GM12878 (cell line): Measurements from ENCODE around the gene SLC19A3. TPM values are rescaled to one million over a fixed set of nuclear protein-coding genes. Genes with fewer than 3 reads are reported as not detected.

Source experiments
- ATAC-seq: fragments of 200-7000 bp; cut with Tn5 transposase; 3 replicates; pipeline ENCODE4 v1.9.1; 2020; ENCODE audit warnings: mild to moderate bottlenecking, moderate library complexity
- BruUV-seq: library from RNA; stranded (reverse); fragments of 400-500 nt; replicated peaks from 2 replicates; lab custom pipeline; 2021; lab: Mats Ljungman, UMichigan
- CTCF ChIA-PET: fragments of 300-600 bp; sonication (Branson Sonifier 250); formaldehyde crosslinking; extraction: SDS; loops from one replicate; lab custom pipeline; 2021; ENCODE audit warnings: inconsistent platforms; lab: Yijun Ruan, JAX
- POLR2A ChIA-PET: fragments of 350-600 bp; formaldehyde crosslinking; extraction: SDS; loops from one replicate; lab custom pipeline; 2021; ENCODE audit warnings: inconsistent platforms; lab: Charles Lee
- RAD21 ChIA-PET: fragments of 300-600 bp; sonication (Branson Sonifier 250); formaldehyde crosslinking; loops from one replicate; lab custom pipeline; 2023; ENCODE audit warnings: antibody characterized with exemption; ENCODE audit not compliant: unreplicated experiment; lab: Charles Lee
- SMC1A ChIA-PET: fragments of 300-600 bp; sonication (Branson Sonifier 250); formaldehyde crosslinking; loops from one replicate; lab custom pipeline; 2023; ENCODE audit not compliant: unreplicated experiment, uncharacterized antibody; lab: Charles Lee
- DNase-seq: peaks from one replicate; pipeline ENCODE4 v3.0.0-alpha.2; 2011; ENCODE audit warnings: low read depth, low spot score
- FAIRE-seq: peaks from 3 replicates; lab custom pipeline; 2011; peaks lifted over from hg19 to GRCh38; lab: Jason Lieb, UNC
- H2AFZ ChIP-seq: 2 replicates; pipeline ENCODE4 v1.6.0; 2011; ENCODE audit warnings: low read depth, low read length, control low read depth; ENCODE audit not compliant: control insufficient read depth
- H3K27ac ChIP-seq: 2 replicates; pipeline ENCODE4 v1.5.1; 2011; ENCODE audit warnings: control low read depth; ENCODE audit not compliant: control insufficient read depth, insufficient read depth
- H3K27me3 ChIP-seq, 2 experiments: replicated peaks in 1 of 2; 2 replicates each; pipeline versions ENCODE4 v1.6.0 to v1.6.1; 2011; ENCODE audit warnings: low read length in 1 of 2; ENCODE audit not compliant: control insufficient read depth in 2 of 2, insufficient read depth in 2 of 2
- H3K36me3 ChIP-seq, 2 experiments: 2 replicates each; pipeline ENCODE4 v1.5.1; 2011; ENCODE audit warnings: low read length in 1 of 2; ENCODE audit not compliant: control insufficient read depth in 2 of 2, insufficient read depth in 2 of 2
- H3K4me1 ChIP-seq: 2 replicates; pipeline ENCODE4 v1.6.1; 2011; ENCODE audit warnings: mild to moderate bottlenecking, low read length, moderate library complexity, mixed read lengths; ENCODE audit not compliant: control insufficient read depth, insufficient read depth
- H3K4me2 ChIP-seq: 2 replicates; pipeline ENCODE4 v1.6.0; 2011; ENCODE audit warnings: control low read depth; ENCODE audit not compliant: control insufficient read depth, insufficient read depth
- H3K4me3 ChIP-seq: fragments of 200-600 bp; sonication (generic); 2 replicates; pipeline ENCODE4 v1.5.1; 2016
- H3K79me2 ChIP-seq: 2 replicates; pipeline ENCODE4 v1.6.0; 2011; ENCODE audit warnings: low read length; ENCODE audit not compliant: control insufficient read depth, insufficient read depth
- H3K9ac ChIP-seq: 2 replicates; pipeline ENCODE4 v1.8.0; 2011; ENCODE audit warnings: low read length, control low read depth, mixed read lengths; ENCODE audit not compliant: control insufficient read depth, insufficient read depth
- H3K9me3 ChIP-seq: replicated peaks from 3 replicates; pipeline ENCODE4 v1.5.1; 2011; ENCODE audit warnings: mild to moderate bottlenecking, low read length; ENCODE audit not compliant: control insufficient read depth, insufficient read depth
- H4K20me1 ChIP-seq: 2 replicates; pipeline ENCODE4 v1.6.0; 2011; ENCODE audit not compliant: control insufficient read depth, insufficient read depth
- BACH1 ChIP-seq: fragments of 450-650 bp; IDR thresholded peaks from 2 replicates; pipeline ENCODE4 v1.6.1; 2017; ENCODE audit warnings: mild to moderate bottlenecking, borderline replicate concordance
- DPF2 ChIP-seq: fragments of 450-650 bp; IDR thresholded peaks from 2 replicates; pipeline ENCODE4 v1.6.1; 2017; ENCODE audit warnings: mild to moderate bottlenecking
- FOXK2 ChIP-seq: fragments of 450-650 bp; IDR thresholded peaks from 2 replicates; pipeline ENCODE4 v1.6.1; 2017; ENCODE audit warnings: mild to moderate bottlenecking, moderate library complexity
- FOXM1 ChIP-seq: IDR thresholded peaks from 2 replicates; pipeline ENCODE4 v1.6.1; 2012; ENCODE audit warnings: low read depth, mild to moderate bottlenecking, inconsistent platforms, low read length, moderate library complexity
- IRF4 ChIP-seq: IDR thresholded peaks from 2 replicates; pipeline ENCODE4 v1.6.1; 2011; ENCODE audit warnings: low read depth, low read length
- MYC ChIP-seq: IDR thresholded peaks from 2 replicates; pipeline ENCODE4 v1.6.1; 2011; ENCODE audit warnings: mild to moderate bottlenecking, low read length, moderate library complexity, inconsistent platforms; ENCODE audit not compliant: insufficient read depth, insufficient replicate concordance, insufficient read length, severe bottlenecking
- NFXL1 ChIP-seq: fragments of 450-650 bp; IDR thresholded peaks from 2 replicates; pipeline ENCODE4 v1.6.1; 2017; ENCODE audit warnings: antibody characterized with exemption, mild to moderate bottlenecking, borderline replicate concordance
- NFYB ChIP-seq: IDR thresholded peaks from 2 replicates; pipeline ENCODE4 v1.6.1; 2011; ENCODE audit warnings: low read depth, mild to moderate bottlenecking, low read length, improper control_type of control experiment, moderate library complexity; ENCODE audit not compliant: insufficient read depth
- POLR2A ChIP-seq: IDR thresholded peaks from 2 replicates; pipeline ENCODE4 v1.6.1; 2011; ENCODE audit warnings: low read depth, mild to moderate bottlenecking, low read length
- SMARCA5 ChIP-seq: fragments of 450-650 bp; IDR thresholded peaks from 2 replicates; pipeline ENCODE4 v1.6.1; 2017; ENCODE audit warnings: mild to moderate bottlenecking
- STAT3 ChIP-seq: IDR thresholded peaks from 2 replicates; pipeline ENCODE4 v1.6.1; 2011; ENCODE audit warnings: low read depth, low read length, improper control_type of control experiment
- SUZ12 ChIP-seq: fragments of 200-600 bp; sonication (generic); IDR thresholded peaks from one replicate; pipeline ENCODE4 v1.6.1; 2018; ENCODE audit warnings: antibody characterized with exemption, mild to moderate bottlenecking; ENCODE audit not compliant: unreplicated experiment
- WRNIP1 ChIP-seq: IDR thresholded peaks from 2 replicates; pipeline ENCODE4 v1.6.1; 2011; ENCODE audit warnings: low read depth, low read length, improper control_type of control experiment, borderline replicate concordance
- ZBED1 ChIP-seq: IDR thresholded peaks from 2 replicates; pipeline ENCODE4 v1.6.1; 2016; ENCODE audit warnings: borderline replicate concordance
- ZNF207 ChIP-seq: fragments of 450-650 bp; IDR thresholded peaks from 2 replicates; pipeline ENCODE4 v1.6.1; 2014; ENCODE audit warnings: antibody characterized with exemption, mild to moderate bottlenecking, borderline replicate concordance
- ZSCAN29 ChIP-seq: fragments of 450-650 bp; IDR thresholded peaks from 2 replicates; pipeline ENCODE4 v1.6.1; 2017; ENCODE audit warnings: mild to moderate bottlenecking, moderate library complexity
- WGBS: methylation state at CpG from one replicate; pipeline ENCODE4 v1.1.6; 2016; ENCODE audit warnings: low lambda C conversion rate; ENCODE audit not compliant: insufficient replicate concordance, insufficient coverage; ENCODE audit errors: missing lambda C conversion rate; 5-methylcytosine and 5-hydroxymethylcytosine counted together
- in situ Hi-C: fragments of 300-500 bp; cut with MboI; formaldehyde crosslinking; loops from 9 replicates; pipeline ENCODE4 v1.14.3; 2018; ENCODE audit warnings: mixed read lengths
- intact Hi-C: fragments of 100-400 bp; cut with micrococcal nuclease; formaldehyde crosslinking; loops from one replicate; pipeline ENCODE4 v1.14.2; 2022; ENCODE audit not compliant: unreplicated experiment
- polyA plus RNA-seq, 11 experiments: library from polyadenylated mRNA; depleted of rRNA in 4 of 11; unstranded in 6 of 11; stranded (reverse) in 5 of 11; fragments of >200 nt; fragmentation: Nextera tagmentation in 4 of 11; fragmentation: Illumina TruSeq in 1 of 11; extraction: Ambion mirVana in 4 of 11; extraction: Trizol in 1 of 11; gene quantifications; 1 replicate in 1 of 11; 2 replicates in 10 of 11; pipeline versions ENCODE4 v1.2.1 to v1.2.3, GENCODE V29; 2011 to 2016; ENCODE audit warnings: inconsistent platforms in 2 of 11, missing spikeins in 2 of 11, low read depth in 1 of 11
- total RNA-seq, 4 experiments: library from RNA; depleted of rRNA in 3 of 4; stranded (reverse); fragments of >200 nt in 3 of 4; fragmentation: Illumina TruSeq in 1 of 4; extraction: Trizol in 1 of 4; gene quantifications; 2 replicates each; pipeline versions ENCODE4 v1.2.1 to v1.2.3, GENCODE V29; 2013 to 2021
- TF ChIP-seq, protein P1 (sequence below): fragments of 450-650 bp; IDR thresholded peaks from 2 replicates; pipeline ENCODE4 v1.6.1; 2017; ENCODE audit warnings: antibody characterized with exemption, mild to moderate bottlenecking, moderate library complexity

The SLC19A3 gene
- total and polyA plus RNA-seq, 10 of the 15 experiments (the other 5 are each of a cell fraction or from before 2014, with no cell fraction given), result not detected

DNA sequence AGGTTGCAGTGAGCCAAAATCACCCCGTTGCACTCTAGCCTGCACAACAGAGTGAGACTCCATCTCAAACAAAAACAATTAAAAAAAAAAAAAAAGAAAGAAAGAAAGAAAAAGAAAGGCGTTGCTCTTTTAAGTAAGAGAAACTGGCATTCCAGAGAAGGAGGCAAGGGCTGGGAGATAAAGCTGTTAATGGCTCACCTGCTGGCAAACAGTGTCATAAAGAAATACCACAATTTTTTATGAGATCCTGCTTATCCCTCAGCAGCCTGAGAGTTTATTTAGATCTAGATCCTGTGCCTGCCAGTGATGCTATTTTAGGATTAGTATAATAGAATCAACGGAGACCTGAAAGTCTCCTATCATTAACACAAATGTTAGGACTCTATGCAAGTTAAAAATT, 16.3 kb downstream of the SLC19A3 start:
- H3K27ac ChIP-seq, result no peak overlapping the region
- BruUV-seq, result no TSS peak
- no peak overlapping the region for H2AFZ ChIP-seq
- ATAC-seq (no peak), FAIRE-seq (no peak), DNase-seq (no peak)
- CTCF ChIA-PET, result no interaction called here
- no peaks in the 10 kb centered on the region for H3K4me1 ChIP-seq
- no peaks in the 10 kb centered on the region for H4K20me1 ChIP-seq
- no peak for TF ChIP-seq FOXK2
- TF ChIP-seq MYC, result no peak
- TF ChIP-seq ZBED1, result no peak
- TF ChIP-seq NFXL1, result no peak
- TF ChIP-seq ZNF207, result no peak
- in situ Hi-C loops (no loop called here), intact Hi-C loops (no loop called here)
- SMC1A ChIA-PET, result no interaction called here
- no peak overlapping the region for H3K9ac ChIP-seq
- H3K27me3 ChIP-seq, result peaks cover 2 to 3% of the 10 kb centered on the region in 2 experiments; a peak in 2 of 4 replicates
- H3K9me3 ChIP-seq, result no peaks in the 10 kb centered on the region
- H3K79me2 ChIP-seq, result no peaks in the 10 kb centered on the region
- RAD21 ChIA-PET, result no interaction called here
- POLR2A ChIA-PET, result interaction anchor here (0.7 kb wide), 1 partner anchor 51 kb away, joined by 4 read pairs; no protein-coding TSS in a partner anchor
- no peaks in the 10 kb centered on the region for H3K36me3 ChIP-seq
- no peak overlapping the region for H3K4me2 ChIP-seq
- H3K4me3 ChIP-seq, result no peak overlapping the region
- 24% methylated on average over 3 of the region's 3 CpGs for WGBS

DNA sequence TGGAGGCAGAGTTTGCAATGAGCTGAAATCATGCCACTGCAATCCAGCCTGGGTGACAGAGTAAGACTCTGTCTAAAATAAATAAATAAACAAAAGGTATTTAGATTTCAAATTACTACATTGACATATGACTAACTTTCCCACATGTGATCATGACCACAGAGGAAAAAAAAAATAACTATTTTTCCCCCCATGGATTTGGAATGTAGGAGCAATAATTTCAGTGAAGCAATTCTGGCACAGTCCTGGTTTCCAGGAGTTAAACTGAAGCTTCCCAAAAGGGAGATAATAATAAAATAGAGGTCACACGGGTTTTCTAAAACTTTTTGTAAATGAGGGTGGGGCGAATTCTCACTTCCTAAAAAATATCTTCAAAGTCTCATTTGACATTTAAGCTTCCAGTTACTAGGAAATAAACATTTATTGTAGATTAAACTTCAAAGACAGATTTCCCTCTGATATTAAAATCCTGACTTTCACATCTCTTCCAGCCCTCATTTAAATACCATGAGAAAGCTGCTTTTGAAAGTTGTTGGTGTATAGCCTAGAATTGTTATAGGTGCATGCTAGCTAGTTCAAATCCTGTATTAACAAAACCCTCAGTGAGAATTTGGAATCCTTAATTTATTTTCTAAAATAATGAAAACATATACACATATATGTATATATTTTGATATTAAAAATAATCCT, 20.7 kb downstream of the SLC19A3 start:
- ChIA-PET CTCF (interaction anchor here (0.9 kb wide), 2 partner anchors 53 to 193 kb away, joined by 3 to 4 read pairs; no protein-coding TSS in a partner anchor), SMC1A (no interaction called here), POLR2A (no interaction called here), RAD21 (interaction anchor here (1.2 kb wide), 1 partner anchor 368 kb away, joined by 7 read pairs; no protein-coding TSS in a partner anchor)
- FAIRE-seq, result no peak
- Histone ChIP-seq H2AFZ (no peak overlapping the region), H3K4me1 (no peaks in the 10 kb centered on the region), H3K4me2 (no peak overlapping the region), H3K9ac (no peak overlapping the region), H4K20me1 (no peaks in the 10 kb centered on the region), H3K36me3 (no peaks in the 10 kb centered on the region), H3K79me2 (no peaks in the 10 kb centered on the region), H3K4me3 (no peak overlapping the region), H3K27ac (no peak overlapping the region), H3K9me3 (no peaks in the 10 kb centered on the region), H3K27me3 (peaks cover 0 to 3% of the 10 kb centered on the region in 2 experiments; a peak in 2 of 4 replicates)
- BruUV-seq, result no TSS peak
- intact Hi-C loops (no loop called here), in situ Hi-C loops (no loop called here)
- ATAC-seq, result no peak
- WGBS, result 3% methylated on average over 2 of the region's 2 CpGs
- DNase-seq, result no peak
- TF ChIP-seq FOXK2 (no peak), IRF4 (no peak), STAT3 (no peak), SMARCA5 (no peak), WRNIP1 (no peak), BACH1 (no peak), SUZ12 (no peak), NFYB (no peak), FOXM1 (no peak), DPF2 (no peak), ZSCAN29 (no peak), POLR2A (no peak)
- TF ChIP-seq, protein P1, sequence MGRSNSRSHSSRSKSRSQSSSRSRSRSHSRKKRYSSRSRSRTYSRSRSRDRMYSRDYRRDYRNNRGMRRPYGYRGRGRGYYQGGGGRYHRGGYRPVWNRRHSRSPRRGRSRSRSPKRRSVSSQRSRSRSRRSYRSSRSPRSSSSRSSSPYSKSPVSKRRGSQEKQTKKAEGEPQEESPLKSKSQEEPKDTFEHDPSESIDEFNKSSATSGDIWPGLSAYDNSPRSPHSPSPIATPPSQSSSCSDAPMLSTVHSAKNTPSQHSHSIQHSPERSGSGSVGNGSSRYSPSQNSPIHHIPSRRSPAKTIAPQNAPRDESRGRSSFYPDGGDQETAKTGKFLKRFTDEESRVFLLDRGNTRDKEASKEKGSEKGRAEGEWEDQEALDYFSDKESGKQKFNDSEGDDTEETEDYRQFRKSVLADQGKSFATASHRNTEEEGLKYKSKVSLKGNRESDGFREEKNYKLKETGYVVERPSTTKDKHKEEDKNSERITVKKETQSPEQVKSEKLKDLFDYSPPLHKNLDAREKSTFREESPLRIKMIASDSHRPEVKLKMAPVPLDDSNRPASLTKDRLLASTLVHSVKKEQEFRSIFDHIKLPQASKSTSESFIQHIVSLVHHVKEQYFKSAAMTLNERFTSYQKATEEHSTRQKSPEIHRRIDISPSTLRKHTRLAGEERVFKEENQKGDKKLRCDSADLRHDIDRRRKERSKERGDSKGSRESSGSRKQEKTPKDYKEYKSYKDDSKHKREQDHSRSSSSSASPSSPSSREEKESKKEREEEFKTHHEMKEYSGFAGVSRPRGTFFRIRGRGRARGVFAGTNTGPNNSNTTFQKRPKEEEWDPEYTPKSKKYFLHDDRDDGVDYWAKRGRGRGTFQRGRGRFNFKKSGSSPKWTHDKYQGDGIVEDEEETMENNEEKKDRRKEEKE, result no peak
